ENCODE results near the gene RHOV. TPM values are rescaled to one million over a fixed set of nuclear protein-coding genes. Genes with fewer than 3 reads are reported as not detected.

RHOV gene
- polyA plus RNA-seq, 1 of the 3 experiments (the other 2 are of a cell fraction), result 0.62 TPM

- H3K9me2 ChIP-seq, result no peaks in the 10 kb centered on the region
- no peak for DNase-seq
- H3K9ac ChIP-seq, result no peak overlapping the region
- peaks cover 0 to 3% of the 10 kb centered on the region in 2 experiments; a peak in 1 of 4 replicates for H3K4me1 ChIP-seq (ENCODE audit: control insufficient read depth in 1 of 2, insufficient read depth in 2 of 2, low read depth in 1 of 2, low read length in 1 of 2)
- H3K36me3 ChIP-seq (replicated peaks in 1 of 2; ENCODE audit: control insufficient read depth in 1 of 2, insufficient read depth in 2 of 2, low read length in 1 of 2), result no peaks in the 10 kb centered on the region
- H3K4me3 ChIP-seq (ENCODE audit: low read depth in 2 of 2, low read length in 1 of 2), result no peak overlapping the region
- H3F3A ChIP-seq (replicated peaks; ENCODE audit: insufficient read depth), result peaks cover 3% of the 10 kb centered on the region
- 61% methylated on average over 3 of the region's 13 CpGs for WGBS (ENCODE audit: low lambda C conversion rate)
- no peak overlapping the region for H2AFZ ChIP-seq (ENCODE audit: low read depth)
- ChIA-PET POLR2A (no interaction called here), CTCF (interaction anchor here (1.2 to 5.1 kb wide), 2 partner anchors 9 to 28 kb away, joined by 4 to 120 read pairs; partner anchors contain the start of genes PPP1R14D and SPINT1)
- no peaks in the 10 kb centered on the region for H3K9me3 ChIP-seq
- H3K4me2 ChIP-seq, result no peak overlapping the region
- no peak for TF ChIP-seq ELF1 (IDR thresholded peaks at IDR 0.05)
- TF ChIP-seq CHD2 (IDR thresholded peaks at IDR 0.05; ENCODE audit: low read length, partially characterized antibody), result no peak
- TF ChIP-seq, protein P1, sequence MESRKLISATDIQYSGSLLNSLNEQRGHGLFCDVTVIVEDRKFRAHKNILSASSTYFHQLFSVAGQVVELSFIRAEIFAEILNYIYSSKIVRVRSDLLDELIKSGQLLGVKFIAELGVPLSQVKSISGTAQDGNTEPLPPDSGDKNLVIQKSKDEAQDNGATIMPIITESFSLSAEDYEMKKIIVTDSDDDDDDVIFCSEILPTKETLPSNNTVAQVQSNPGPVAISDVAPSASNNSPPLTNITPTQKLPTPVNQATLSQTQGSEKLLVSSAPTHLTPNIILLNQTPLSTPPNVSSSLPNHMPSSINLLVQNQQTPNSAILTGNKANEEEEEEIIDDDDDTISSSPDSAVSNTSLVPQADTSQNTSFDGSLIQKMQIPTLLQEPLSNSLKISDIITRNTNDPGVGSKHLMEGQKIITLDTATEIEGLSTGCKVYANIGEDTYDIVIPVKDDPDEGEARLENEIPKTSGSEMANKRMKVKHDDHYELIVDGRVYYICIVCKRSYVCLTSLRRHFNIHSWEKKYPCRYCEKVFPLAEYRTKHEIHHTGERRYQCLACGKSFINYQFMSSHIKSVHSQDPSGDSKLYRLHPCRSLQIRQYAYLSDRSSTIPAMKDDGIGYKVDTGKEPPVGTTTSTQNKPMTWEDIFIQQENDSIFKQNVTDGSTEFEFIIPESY (IDR thresholded peaks at IDR 0.05; ENCODE audit: borderline replicate concordance, low read depth), result no peak
- TF ChIP-seq FOXJ3 (CRISPR knock-in tag; IDR thresholded peaks at IDR 0.05), result no peak
- TF ChIP-seq USF2 (IDR thresholded peaks at IDR 0.05; ENCODE audit: borderline replicate concordance, low read depth, low read length), result no peak
- no peak for TF ChIP-seq SIN3A (IDR thresholded peaks at IDR 0.05; ENCODE audit: borderline replicate concordance, low read depth, low read length)
- no peak for TF ChIP-seq SMC3 (IDR thresholded peaks at IDR 0.05; ENCODE audit: low read depth, low read length)
- TF ChIP-seq RCOR1 (IDR thresholded peaks at IDR 0.05; ENCODE audit: low read length), result no peak
- no peak for TF ChIP-seq MXI1 (IDR thresholded peaks at IDR 0.05; ENCODE audit: low read depth, low read length)
- no peak for TF ChIP-seq RFX5 (IDR thresholded peaks at IDR 0.05; ENCODE audit: low read length)
- TF ChIP-seq NRF1 (IDR thresholded peaks at IDR 0.05; ENCODE audit: low read depth, low read length), result no peak
- no peak for TF ChIP-seq RXRA (IDR thresholded peaks at IDR 0.05; ENCODE audit: borderline replicate concordance, low read depth)
- no peak for TF ChIP-seq FOXM1 (IDR thresholded peaks at IDR 0.05; ENCODE audit: low read depth)
- TF ChIP-seq GABPA (IDR thresholded peaks at IDR 0.05; ENCODE audit: low read depth), result no peak
- TF ChIP-seq, protein P2, sequence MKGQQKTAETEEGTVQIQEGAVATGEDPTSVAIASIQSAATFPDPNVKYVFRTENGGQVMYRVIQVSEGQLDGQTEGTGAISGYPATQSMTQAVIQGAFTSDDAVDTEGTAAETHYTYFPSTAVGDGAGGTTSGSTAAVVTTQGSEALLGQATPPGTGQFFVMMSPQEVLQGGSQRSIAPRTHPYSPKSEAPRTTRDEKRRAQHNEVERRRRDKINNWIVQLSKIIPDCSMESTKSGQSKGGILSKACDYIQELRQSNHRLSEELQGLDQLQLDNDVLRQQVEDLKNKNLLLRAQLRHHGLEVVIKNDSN (IDR thresholded peaks at IDR 0.05; ENCODE audit: borderline replicate concordance, low read depth), result no peak
- no peak for TF ChIP-seq POLR2AphosphoS5 (IDR thresholded peaks at IDR 0.05; ENCODE audit: low read depth, low read length)
- TF ChIP-seq, protein P3, sequence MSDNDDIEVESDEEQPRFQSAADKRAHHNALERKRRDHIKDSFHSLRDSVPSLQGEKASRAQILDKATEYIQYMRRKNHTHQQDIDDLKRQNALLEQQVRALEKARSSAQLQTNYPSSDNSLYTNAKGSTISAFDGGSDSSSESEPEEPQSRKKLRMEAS (IDR thresholded peaks at IDR 0.05; ENCODE audit: low read depth), result no peak
- no peaks in the 10 kb centered on the region for H3K27me3 ChIP-seq (ENCODE audit: insufficient read depth)
- H3K27ac ChIP-seq (ENCODE audit: low read depth in 2 of 2, low read length in 1 of 2), result no peak overlapping the region
- H4K20me1 ChIP-seq (ENCODE audit: insufficient read depth), result no peaks in the 10 kb centered on the region
- no peaks in the 10 kb centered on the region for H3K79me2 ChIP-seq (ENCODE audit: insufficient read depth)
Observed at GRCh38 chr15:40855706-40856234, 18.3 kb downstream of the RHOV start.

Data from SK-N-SH (cell line).